HepG2 (cell line): ENCODE data around the gene FKBP1B. TPM values are rescaled to one million over a fixed set of nuclear protein-coding genes. Genes with fewer than 3 reads are reported as not detected.

Experiments
- ATAC-seq: fragments of 200-7000 bp; cut with Tn5 transposase; 3 replicates; pipeline ENCODE4 v1.9.1; 2020; ENCODE audit warnings: mild to moderate bottlenecking, moderate library complexity
- BruUV-seq: library from RNA; stranded (reverse); fragments of 400-500 nt; replicated peaks from 2 replicates; lab custom pipeline; 2021; lab: Mats Ljungman, UMichigan
- CTCF ChIA-PET: fragments of 300-600 bp; formaldehyde crosslinking; extraction: SDS; loops from one replicate; lab custom pipeline; 2021; ENCODE audit warnings: low total read pairs, inconsistent platforms, low intra/inter-chr PET ratio; lab: Yijun Ruan, JAX
- POLR2A ChIA-PET: fragments of 350-600 bp; sonication (Branson Sonifier 250); formaldehyde crosslinking; loops from one replicate; lab custom pipeline; 2020; ENCODE audit warnings: antibody characterized with exemption, inconsistent platforms; lab: Yijun Ruan, JAX
- DNase-seq: peaks from one replicate; pipeline ENCODE4 v3.0.0-alpha.2; 2015; ENCODE audit warnings: low spot score
- FAIRE-seq: peaks from 3 replicates; lab custom pipeline; 2011; peaks lifted over from hg19 to GRCh38; lab: Jason Lieb, UNC
- H2AFZ ChIP-seq: one replicate; pipeline ENCODE4 v1.6.1; 2011; ENCODE audit warnings: low read length, inconsistent platforms
- H3K27ac ChIP-seq: fragments of 300-600 bp; 3 replicates; pipeline ENCODE4 v1.8.0; 2011; ENCODE audit warnings: mixed run types, mild to moderate bottlenecking, mixed read lengths, low read length, inconsistent platforms; ENCODE audit not compliant: insufficient read depth; ENCODE audit errors: extremely low read length
- H3K27me3 ChIP-seq, 2 experiments: fragments of 200-600 bp in 1 of 2; 2 replicates in 1 of 2; 3 replicates in 1 of 2; pipeline versions ENCODE4 v1.6.0 to v1.8.0; 2011; ENCODE audit warnings: low read length in 2 of 2, mild to moderate bottlenecking in 2 of 2, moderate library complexity in 2 of 2, inconsistent platforms in 1 of 2; ENCODE audit not compliant: insufficient read depth in 2 of 2, control insufficient read depth in 1 of 2
- H3K36me3 ChIP-seq, 2 experiments: fragments of 200-600 bp in 1 of 2; replicated peaks in 1 of 2; 2 replicates in 1 of 2; 3 replicates in 1 of 2; pipeline versions ENCODE4 v1.5.1 to v1.8.0; 2011; ENCODE audit warnings: low read length in 2 of 2, inconsistent platforms in 1 of 2; ENCODE audit not compliant: insufficient read depth in 2 of 2, control insufficient read depth in 1 of 2
- H3K4me1 ChIP-seq: 2 replicates; pipeline ENCODE4 v1.5.1; 2012; ENCODE audit warnings: low read length, inconsistent platforms; ENCODE audit not compliant: insufficient read depth
- H3K4me2 ChIP-seq: 2 replicates; pipeline ENCODE4 v1.6.0; 2011; ENCODE audit warnings: low read depth, low read length, inconsistent platforms
- H3K4me3 ChIP-seq, 3 experiments: fragments of 200-600 bp in 1 of 3; sonication (generic), shearing (Covaris generic) in 1 of 3; replicated peaks in 1 of 3; 2 replicates each; pipeline ENCODE4 v1.5.1; 2011 to 2016; ENCODE audit warnings: low read length in 3 of 3, inconsistent platforms in 2 of 3, low read depth in 2 of 3, mild to moderate bottlenecking in 2 of 3, control low read depth in 1 of 3, mixed read lengths in 1 of 3; ENCODE audit not compliant: insufficient read depth in 1 of 3
- H3K79me2 ChIP-seq: one replicate; pipeline ENCODE4 v1.6.1; 2011; ENCODE audit warnings: low read length, inconsistent platforms; ENCODE audit not compliant: insufficient read depth
- H3K9ac ChIP-seq: 2 replicates; pipeline ENCODE4 v1.6.0; 2011; ENCODE audit warnings: mild to moderate bottlenecking, low read depth, low read length, inconsistent platforms; ENCODE audit not compliant: insufficient read depth
- H3K9me3 ChIP-seq: 2 replicates; pipeline ENCODE4 v1.5.1; 2012; ENCODE audit warnings: mild to moderate bottlenecking, low read length
- H4K20me1 ChIP-seq: 2 replicates; pipeline ENCODE4 v1.6.0; 2011; ENCODE audit warnings: inconsistent platforms, mild to moderate bottlenecking, low read length, moderate library complexity; ENCODE audit not compliant: insufficient read depth
- AKAP8 ChIP-seq: sonication (generic); formaldehyde crosslinking; IDR thresholded peaks from 2 replicates; pipeline ENCODE4 v1.5.1; 2020; ENCODE audit warnings: mild to moderate bottlenecking, missing genetic modification reagents
- ETV5 ChIP-seq: IDR thresholded peaks from 2 replicates; pipeline ENCODE4 v1.6.1; 2018; ENCODE audit warnings: missing biosample characterization, missing genetic modification reagents, inconsistent platforms, borderline replicate concordance
- GATA4 ChIP-seq: sonication (generic); IDR thresholded peaks from 2 replicates; pipeline ENCODE4 v1.6.1; 2016; ENCODE audit warnings: antibody characterized with exemption, low read depth, borderline replicate concordance
- HNRNPUL1 ChIP-seq: fragments of 200-400 bp; formaldehyde crosslinking; IDR thresholded peaks from 2 replicates; pipeline ENCODE4 v1.6.1; 2017; ENCODE audit warnings: low read depth, mild to moderate bottlenecking, low read length, moderate library complexity
- POLR2AphosphoS5 ChIP-seq: IDR thresholded peaks from 2 replicates; pipeline ENCODE4 v1.6.1; 2012; ENCODE audit warnings: low read depth, low read length
- RXRA ChIP-seq: sonication (generic); formaldehyde crosslinking; IDR thresholded peaks from 2 replicates; pipeline ENCODE4 v1.5.1; 2020; ENCODE audit warnings: missing genetic modification reagents
- SP140L ChIP-seq: sonication (generic); formaldehyde crosslinking; IDR thresholded peaks from 2 replicates; pipeline ENCODE4 v1.4.0; 2020; ENCODE audit warnings: missing genetic modification reagents, borderline replicate concordance
- STAT5B ChIP-seq: sonication (generic); formaldehyde crosslinking; IDR thresholded peaks from 2 replicates; pipeline ENCODE4 v1.4.0; 2020; ENCODE audit warnings: missing genetic modification reagents
- TRIM22 ChIP-seq: fragments of 450-650 bp; IDR thresholded peaks from 2 replicates; pipeline ENCODE4 v1.6.1; 2017
- U2AF2 ChIP-seq: fragments of 200-400 bp; formaldehyde crosslinking; IDR thresholded peaks from 2 replicates; pipeline ENCODE4 v1.6.1; 2017; ENCODE audit warnings: low read depth, mild to moderate bottlenecking, low read length
- ZMAT3 ChIP-seq: sonication (generic); formaldehyde crosslinking; conservative IDR thresholded peaks from 2 replicates; pipeline ENCODE4 v1.7.0; 2021; ENCODE audit warnings: missing genetic modification reagents
- ZNF160 ChIP-seq: sonication (generic); formaldehyde crosslinking; IDR thresholded peaks from 2 replicates; pipeline ENCODE4 v1.8.0; 2022; ENCODE audit warnings: mild to moderate bottlenecking, inconsistent platforms, missing genetic modification reagents
- ZNF547 ChIP-seq: sonication (generic); formaldehyde crosslinking; IDR thresholded peaks from 2 replicates; pipeline ENCODE4 v1.5.1; 2020; ENCODE audit warnings: mild to moderate bottlenecking, missing genetic modification reagents
- WGBS: methylation state at CpG from one replicate; pipeline ENCODE4 v1.1.6; 2017; ENCODE audit warnings: low lambda C conversion rate; 5-methylcytosine and 5-hydroxymethylcytosine counted together
- in situ Hi-C: cut with HindIII; loops from 2 replicates; pipeline ENCODE4 v1.10.0; 2017; ENCODE audit warnings: low pct_unique_long_range_greater_than_20kb; ENCODE audit not compliant: extremely low pct_ligation_motif_present
- intact Hi-C: fragments of 100-400 bp; cut with micrococcal nuclease; formaldehyde crosslinking; loops from one replicate; pipeline ENCODE4 v1.10.0; 2022; ENCODE audit not compliant: unreplicated experiment
- polyA plus RNA-seq, 8 experiments: library from polyadenylated mRNA; depleted of rRNA in 3 of 8; stranded (reverse) in 7 of 8; unstranded in 1 of 8; fragments of >200 nt; fragmentation: Illumina TruSeq in 4 of 8; extraction: Trizol in 4 of 8; gene quantifications; 2 replicates each; pipeline versions ENCODE4 v1.2.1 to v1.2.3, GENCODE V29; 2011 to 2016; ENCODE audit warnings: low read depth in 4 of 8, missing spikeins in 1 of 8, mixed read lengths in 1 of 8; ENCODE audit not compliant: insufficient read depth in 1 of 8
- total RNA-seq, 5 experiments: library from RNA; depleted of rRNA; stranded (reverse); fragments of >200 nt; fragmentation: Illumina TruSeq; extraction: Trizol; gene quantifications; 2 replicates each; pipeline ENCODE4 v1.2.3, GENCODE V29; 2016; ENCODE audit warnings: low read depth in 1 of 5
- TF ChIP-seq, protein P1 (sequence below): sonication (generic); formaldehyde crosslinking; IDR thresholded peaks from 2 replicates; pipeline ENCODE4 v1.4.0; 2020; ENCODE audit warnings: mild to moderate bottlenecking, missing genetic modification reagents
- TF ChIP-seq, protein P2 (sequence below): sonication (generic); formaldehyde crosslinking; IDR thresholded peaks from 2 replicates; pipeline ENCODE4 v1.8.0; 2022; ENCODE audit warnings: mild to moderate bottlenecking, missing genetic modification reagents; ENCODE audit not compliant: insufficient replicate concordance

Gene FKBP1B
- total and polyA plus RNA-seq, 2 of the 13 experiments (the other 11 are each of a cell fraction or from before 2014, with no cell fraction given), result 35.2 to 96.3 TPM

DNA sequence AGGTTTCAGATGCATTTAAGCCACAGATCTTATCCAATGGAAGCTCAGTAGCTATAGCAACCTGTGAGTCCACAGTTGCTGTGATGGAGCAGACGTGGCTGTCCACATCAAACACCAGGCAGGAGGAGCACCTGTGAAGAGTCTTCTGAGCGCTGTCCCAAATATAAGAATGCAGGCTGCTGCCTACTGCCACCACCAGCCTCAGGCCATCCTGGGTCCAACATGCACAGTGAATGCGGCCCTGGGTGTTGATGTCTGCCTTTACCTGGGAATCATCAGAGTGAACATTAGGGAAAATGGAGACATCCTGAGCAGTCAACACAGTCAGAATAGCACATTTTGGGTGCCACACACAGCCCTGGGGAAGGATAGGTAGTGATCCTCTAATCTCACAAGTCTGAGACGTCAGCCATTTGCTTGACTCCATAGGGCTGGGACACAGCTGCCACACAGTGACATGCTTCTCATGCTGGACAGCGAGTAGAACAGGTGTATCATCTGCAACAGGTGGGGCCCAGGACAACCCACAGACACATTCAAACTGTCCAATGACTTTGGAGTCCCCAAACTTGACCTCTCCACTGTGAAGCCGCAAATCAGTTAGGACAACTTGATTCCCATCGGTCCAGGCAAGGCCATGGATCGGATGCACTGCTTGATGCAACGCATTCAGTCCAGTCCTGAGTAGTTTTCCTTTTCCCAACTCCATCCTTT, 10.6 kb upstream of the FKBP1B start:
- Histone ChIP-seq H3K9me3 (no peaks in the 10 kb centered on the region), H3K4me3 (no peak overlapping the region), H3K27me3 (no peaks in the 10 kb centered on the region), H3K4me2 (no peak overlapping the region), H3K4me1 (no peaks in the 10 kb centered on the region; the same call in 1 of the 2 replicates), H3K36me3 (peaks cover 13 to 33% of the 10 kb centered on the region in 2 experiments), H2AFZ (no peak overlapping the region), H4K20me1 (no peaks in the 10 kb centered on the region), H3K27ac (no peak overlapping the region), H3K79me2 (peaks cover 14% of the 10 kb centered on the region), H3K9ac (no peak overlapping the region)
- WGBS, result 98% methylated on average over 9 of the region's 9 CpGs
- intact Hi-C loops, result no loop called here
- no TSS peak for BruUV-seq
- no peak for FAIRE-seq
- no peak; the same call in 2 of the 3 replicates for ATAC-seq
- TF ChIP-seq SP140L (CRISPR knock-in tag) (no peak), ZMAT3 (CRISPR knock-in tag) (no peak), GATA4 (no peak), POLR2AphosphoS5 (no peak), ETV5 (CRISPR knock-in tag) (no peak)
- CTCF ChIA-PET, result no interaction called here
- in situ Hi-C loops, result no loop called here
- POLR2A ChIA-PET, result interaction anchor here (0.9 kb wide), 1 partner anchor 30 kb away, joined by 3 read pairs; no protein-coding TSS in a partner anchor
- DNase-seq, result no peak

DNA sequence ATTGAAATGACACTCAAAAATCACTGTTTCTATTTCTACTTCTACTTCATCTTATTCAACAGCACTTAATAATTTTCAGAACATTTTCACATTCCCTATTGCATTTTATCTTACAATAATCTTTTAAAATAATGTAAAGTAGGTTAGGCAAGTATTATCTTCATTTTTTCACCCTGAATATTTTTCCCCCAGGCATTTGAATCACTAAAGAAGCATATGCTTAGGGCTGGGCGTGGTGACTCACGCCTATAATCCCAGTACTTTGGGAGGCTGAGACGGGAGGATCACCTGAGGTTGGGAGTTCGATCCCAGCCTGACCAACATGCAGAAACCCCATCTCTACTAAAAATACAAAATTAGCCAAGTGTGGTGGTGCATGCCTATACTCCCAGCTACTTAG, 9.0 kb upstream of the FKBP1B start:
- WGBS, result 95% methylated on average over 4 of the region's 4 CpGs
- H3K4me1 ChIP-seq, result peaks cover 15% of the 10 kb centered on the region
- no peak overlapping the region for H3K27ac ChIP-seq
- no peak overlapping the region for H3K4me2 ChIP-seq
- no peak for FAIRE-seq
- H3K4me3 ChIP-seq, result no peak overlapping the region
- H3K36me3 ChIP-seq, result peaks cover 13 to 33% of the 10 kb centered on the region in 2 experiments
- no TSS peak for BruUV-seq
- in situ Hi-C loops (no loop called here), intact Hi-C loops (no loop called here)
- peaks cover 20% of the 10 kb centered on the region for H3K79me2 ChIP-seq
- H4K20me1 ChIP-seq, result no peaks in the 10 kb centered on the region
- no peak overlapping the region for H2AFZ ChIP-seq
- no peak for DNase-seq
- no peaks in the 10 kb centered on the region for H3K9me3 ChIP-seq
- H3K9ac ChIP-seq, result no peak overlapping the region
- CTCF ChIA-PET, result no interaction called here
- ATAC-seq, result no peak
- no peaks in the 10 kb centered on the region for H3K27me3 ChIP-seq
- POLR2A ChIA-PET, result no interaction called here
- TF ChIP-seq U2AF2 (no peak), ZNF160 (CRISPR knock-in tag) (no peak), HNRNPUL1 (no peak), AKAP8 (CRISPR knock-in tag) (no peak), TRIM22 (no peak), ZNF547 (CRISPR knock-in tag) (no peak), STAT5B (CRISPR knock-in tag) (no peak), RXRA (CRISPR knock-in tag) (no peak)
- TF ChIP-seq, protein P1, sequence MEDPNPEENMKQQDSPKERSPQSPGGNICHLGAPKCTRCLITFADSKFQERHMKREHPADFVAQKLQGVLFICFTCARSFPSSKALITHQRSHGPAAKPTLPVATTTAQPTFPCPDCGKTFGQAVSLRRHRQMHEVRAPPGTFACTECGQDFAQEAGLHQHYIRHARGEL (CRISPR knock-in tag), result no peak
- TF ChIP-seq, protein P2, sequence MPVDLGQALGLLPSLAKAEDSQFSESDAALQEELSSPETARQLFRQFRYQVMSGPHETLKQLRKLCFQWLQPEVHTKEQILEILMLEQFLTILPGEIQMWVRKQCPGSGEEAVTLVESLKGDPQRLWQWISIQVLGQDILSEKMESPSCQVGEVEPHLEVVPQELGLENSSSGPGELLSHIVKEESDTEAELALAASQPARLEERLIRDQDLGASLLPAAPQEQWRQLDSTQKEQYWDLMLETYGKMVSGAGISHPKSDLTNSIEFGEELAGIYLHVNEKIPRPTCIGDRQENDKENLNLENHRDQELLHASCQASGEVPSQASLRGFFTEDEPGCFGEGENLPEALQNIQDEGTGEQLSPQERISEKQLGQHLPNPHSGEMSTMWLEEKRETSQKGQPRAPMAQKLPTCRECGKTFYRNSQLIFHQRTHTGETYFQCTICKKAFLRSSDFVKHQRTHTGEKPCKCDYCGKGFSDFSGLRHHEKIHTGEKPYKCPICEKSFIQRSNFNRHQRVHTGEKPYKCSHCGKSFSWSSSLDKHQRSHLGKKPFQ, result no peak
